Activated CD4-positive, alpha-beta T cell treated with anti-CD3 and anti-CD28 coated beads for 1 hour (primary cell): ENCODE results near the gene RPLP2.
A peak's percentile ranks its signal among the peaks of the same experiment; 100 is the strongest.

Experiments used
- DNase-seq: peaks from one replicate; pipeline ENCODE4 v3.0.0-alpha.2; 2020

The RPLP2 gene

DNA sequence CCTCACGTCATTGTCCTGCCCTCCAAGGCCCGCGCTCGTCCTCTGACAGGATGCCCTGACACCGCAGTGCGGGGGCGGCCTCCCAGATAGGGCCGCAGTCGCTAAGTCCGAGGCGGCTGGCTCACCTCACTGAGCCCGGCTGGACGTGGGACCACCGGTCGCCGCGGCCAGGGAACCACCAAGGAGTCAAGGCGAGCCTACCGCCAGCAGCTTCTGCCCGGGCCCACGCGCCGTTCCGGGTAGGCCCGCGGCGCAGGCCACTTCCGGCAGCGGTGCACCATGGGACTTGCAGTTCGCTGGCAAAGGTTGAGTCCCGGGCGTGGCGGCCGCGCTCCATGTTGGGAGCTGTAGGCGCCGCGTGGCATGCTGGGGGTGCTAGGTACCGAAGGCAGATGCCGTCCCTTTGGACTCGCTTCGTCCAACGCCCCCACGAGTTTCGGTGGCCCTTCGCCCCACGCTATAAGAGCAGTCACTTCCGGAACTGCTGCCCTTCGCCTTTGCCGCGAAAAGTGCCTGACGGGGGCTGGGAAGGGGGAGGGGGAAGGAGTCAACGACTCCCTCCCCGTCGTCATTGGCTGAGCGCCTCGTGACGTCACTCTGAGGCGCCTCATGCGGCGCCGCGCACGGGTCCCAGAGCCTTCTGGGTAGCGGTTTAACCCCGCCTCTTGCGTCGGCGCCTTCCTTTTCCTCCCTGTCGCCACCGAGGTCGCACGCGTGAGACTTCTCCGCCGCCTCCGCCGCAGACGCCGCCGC lies at the start of gene RPLP2:
RPLP2 (plus strand) TSS at position 681 of the 753 bp plus-strand sequence. CDS start 268 bp downstream, outside the sequence.
- DNase-seq = peak; percentile 98

DNA sequence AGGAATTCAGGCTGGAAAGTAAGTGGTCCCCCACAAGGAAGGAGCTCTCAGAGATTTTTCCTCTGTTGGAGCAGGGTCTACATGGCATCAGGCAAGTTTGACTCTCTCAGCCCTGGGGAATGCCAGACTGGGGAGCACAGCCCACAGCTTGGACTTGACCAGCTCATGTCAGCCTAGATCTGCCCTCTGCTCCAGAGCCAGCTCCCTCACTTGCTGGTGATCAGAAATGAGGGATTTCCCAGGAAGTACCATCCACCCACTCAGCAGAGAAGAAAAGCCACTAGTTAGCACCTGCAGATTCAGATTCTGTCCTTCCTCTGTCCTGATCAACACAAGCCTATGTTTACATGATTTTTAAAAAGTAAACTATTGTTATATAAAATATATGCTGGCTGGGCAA lies 49.5 kb upstream of the RPLP2 start:
- DNase-seq = no peak

DNA sequence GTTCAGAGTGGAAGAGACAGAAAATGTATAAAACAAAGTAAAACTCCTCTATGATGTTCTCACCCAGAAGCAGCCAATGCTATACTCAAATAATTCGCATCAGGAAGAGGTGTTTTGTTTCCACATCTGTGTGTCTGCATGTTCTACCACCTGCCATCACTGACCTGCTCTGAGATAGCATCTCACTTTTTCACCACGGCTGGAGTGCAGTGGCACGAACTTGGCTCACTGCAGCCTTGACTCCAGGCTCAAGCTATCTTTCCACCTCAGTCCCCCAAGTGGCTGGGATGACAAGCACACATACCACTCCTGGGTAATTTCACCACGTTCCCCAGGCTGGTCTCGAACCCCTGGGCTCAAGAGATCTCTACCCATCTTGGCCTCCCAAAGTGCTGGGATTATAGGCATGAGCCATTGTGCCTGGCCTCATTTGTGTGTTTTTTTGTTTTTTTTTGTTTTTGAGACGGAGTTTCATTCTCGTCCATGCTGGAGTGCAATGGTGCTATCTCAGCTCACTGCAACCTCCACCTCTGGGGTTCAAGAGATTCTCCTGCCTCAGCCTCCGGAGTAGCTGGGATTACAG lies 48.1 kb upstream of the RPLP2 start:
- no peak for DNase-seq

DNA sequence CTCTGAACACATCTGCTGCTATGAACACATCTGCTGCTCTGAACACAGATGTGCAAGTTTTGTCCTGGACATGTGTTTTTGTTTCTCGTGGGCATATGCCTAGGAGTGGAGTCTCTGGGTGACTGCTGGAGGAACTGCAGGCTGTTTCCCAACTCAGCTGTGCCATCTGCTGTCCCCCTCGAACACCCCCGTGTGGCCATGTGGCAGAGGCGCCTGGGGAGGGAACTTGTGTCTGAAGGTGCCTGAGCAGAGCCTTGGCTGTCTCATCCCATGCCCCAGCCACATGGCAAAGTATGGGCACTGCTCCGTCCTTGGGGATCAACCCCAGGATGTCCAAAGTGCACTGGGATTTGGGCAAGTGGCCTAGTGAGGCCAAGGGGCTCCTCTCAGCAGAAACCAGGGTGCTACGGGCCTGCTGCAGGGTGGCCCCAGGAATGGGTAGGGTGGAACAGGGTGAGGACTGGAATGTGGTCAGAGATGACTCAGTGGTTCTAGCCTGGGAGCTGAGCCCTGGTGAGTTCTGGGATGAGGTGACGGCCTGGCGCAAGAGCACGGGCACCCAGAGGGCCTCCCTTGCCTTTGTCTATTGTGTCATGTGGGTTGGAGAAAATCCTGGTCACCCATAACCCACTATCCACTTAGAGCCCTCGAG lies 47.2 kb upstream of the RPLP2 start:
- no peak for DNase-seq

DNA sequence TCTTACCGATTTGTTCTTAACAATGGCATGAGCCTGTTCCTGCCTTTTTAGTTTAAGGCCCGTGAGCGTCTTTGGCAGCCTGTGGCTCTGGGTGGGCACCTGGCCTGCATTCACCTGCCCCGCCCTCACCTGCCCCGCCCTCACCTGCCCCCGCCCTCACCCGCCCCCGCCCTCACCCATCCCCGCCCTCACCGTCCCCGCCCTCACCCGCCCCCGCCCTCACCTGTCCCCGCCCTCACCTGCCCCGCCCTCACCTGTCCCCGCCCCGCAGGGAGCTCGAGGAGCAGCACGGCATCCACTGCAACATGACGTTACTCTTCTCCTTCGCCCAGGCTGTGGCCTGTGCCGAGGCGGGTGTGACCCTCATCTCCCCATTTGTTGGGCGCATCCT lies 46.7 kb upstream of the RPLP2 start:
- DNase-seq = no peak

DNA sequence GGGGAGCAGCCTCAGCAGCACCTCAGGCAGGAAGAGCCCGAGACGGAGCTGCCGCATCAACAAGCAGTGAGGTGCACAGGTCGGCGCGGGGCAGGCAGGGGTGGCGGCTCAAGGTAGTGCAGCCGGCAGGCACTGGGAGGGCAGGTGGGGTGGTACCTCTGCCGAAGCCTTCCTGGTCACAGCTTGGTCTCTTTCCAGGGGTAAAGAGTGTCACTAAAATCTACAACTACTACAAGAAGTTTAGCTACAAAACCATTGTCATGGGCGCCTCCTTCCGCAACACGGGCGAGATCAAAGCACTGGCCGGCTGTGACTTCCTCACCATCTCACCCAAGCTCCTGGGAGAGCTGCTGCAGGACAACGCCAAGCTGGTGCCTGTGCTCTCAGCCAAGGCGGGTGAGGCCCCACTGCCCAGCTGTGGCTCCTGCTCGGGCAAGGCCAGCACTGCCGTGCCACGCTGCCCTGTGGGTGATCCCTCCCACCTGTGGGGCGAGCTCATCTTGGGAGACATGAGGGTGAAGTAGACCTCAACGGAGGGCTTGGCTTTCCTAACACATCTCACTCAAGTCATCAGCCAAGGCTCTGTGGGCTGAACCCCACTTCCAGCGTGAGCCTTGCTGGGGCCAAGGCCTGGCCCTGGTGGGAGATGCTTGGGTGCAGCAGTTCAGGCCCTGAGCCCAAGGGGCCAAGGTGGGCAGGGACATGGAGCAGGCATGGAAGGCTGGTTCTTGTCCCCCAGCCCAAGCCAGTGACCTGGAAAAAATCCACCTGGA lies 46.0 kb upstream of the RPLP2 start:
- DNase-seq = no peak

DNA sequence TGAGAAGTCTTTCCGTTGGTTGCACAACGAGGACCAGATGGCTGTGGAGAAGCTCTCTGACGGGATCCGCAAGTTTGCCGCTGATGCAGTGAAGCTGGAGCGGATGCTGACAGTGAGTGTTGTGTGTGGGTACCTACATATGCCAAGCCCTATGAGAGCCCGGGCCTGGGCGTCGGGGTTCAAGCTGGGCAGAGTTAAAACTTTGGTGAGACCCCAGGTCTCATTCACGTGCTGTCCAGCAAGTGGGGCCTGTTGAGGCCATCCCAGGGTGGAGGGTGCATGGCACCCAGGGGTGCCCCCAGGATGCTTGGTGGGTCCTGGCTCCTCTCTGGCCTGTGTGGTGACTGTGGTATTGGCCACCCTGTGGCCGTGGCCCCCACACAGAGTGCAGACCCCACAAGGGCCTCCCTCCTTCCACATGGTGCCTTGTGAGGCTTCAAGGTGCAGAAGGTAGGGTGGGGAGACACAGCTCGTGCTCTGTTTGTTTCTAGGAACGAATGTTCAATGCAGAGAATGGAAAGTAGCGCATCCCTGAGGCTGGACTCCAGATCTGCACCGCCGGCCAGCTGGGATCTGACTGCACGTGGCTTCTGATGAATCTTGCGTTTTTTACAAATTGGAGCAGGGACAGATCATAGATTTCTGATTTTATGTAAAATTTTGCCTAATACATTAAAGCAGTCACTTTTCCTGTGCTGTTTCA lies 45.3 kb upstream of the RPLP2 start:
- no peak for DNase-seq

DNA sequence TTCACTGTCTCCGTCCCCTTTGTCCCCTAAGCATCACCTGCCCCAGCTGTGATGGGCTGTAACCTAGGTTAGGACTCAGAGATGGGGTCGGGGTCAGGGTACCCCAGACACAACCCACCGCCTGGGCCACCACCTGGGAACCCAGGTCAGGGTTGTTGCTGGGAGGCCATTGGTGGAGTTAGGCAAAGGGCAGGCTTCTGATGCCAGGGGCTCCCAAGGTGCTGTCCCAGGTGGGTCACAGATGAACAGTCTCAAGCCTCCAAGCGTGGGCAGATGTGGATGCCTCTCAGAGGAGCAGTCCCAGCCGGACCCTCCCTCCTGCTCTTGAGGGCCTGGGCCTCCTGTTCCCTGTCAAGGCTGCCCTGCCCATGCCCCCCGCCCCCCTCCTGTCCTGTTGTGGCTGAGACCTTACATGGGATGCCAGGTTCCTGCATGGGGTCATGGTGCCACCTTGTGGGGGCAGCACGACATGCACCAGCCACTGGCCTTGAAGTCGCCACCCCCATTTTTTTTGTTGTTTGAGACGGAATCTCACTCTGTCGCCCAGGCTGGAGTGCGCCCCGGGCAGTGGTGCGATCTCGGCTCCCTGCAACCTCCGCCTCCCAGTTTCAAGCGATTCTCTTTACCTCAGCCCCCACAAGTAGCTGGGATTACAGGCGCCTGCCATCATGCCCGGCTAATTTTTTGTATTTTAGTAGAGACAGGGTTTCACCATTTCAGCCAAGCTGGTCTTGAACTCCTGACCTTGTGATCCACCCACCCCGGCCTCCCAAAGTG lies 44.6 kb upstream of the RPLP2 start:
- DNase-seq = peak; percentile 54

DNA sequence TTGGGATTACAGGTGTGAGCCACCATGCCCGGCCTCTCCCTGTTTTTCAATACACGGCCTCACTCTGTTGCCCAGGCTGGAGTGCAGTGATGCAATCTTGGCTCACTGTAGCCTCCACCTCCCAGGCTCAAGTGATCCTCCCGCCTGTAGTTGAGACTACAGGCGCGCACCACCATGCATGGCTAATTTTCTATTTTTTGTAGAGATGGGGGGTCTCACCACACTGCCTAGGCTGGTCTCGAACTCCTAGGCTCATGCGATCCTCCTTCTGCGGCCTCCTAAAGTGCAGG lies 44.0 kb upstream of the RPLP2 start:
- no peak for DNase-seq

DNA sequence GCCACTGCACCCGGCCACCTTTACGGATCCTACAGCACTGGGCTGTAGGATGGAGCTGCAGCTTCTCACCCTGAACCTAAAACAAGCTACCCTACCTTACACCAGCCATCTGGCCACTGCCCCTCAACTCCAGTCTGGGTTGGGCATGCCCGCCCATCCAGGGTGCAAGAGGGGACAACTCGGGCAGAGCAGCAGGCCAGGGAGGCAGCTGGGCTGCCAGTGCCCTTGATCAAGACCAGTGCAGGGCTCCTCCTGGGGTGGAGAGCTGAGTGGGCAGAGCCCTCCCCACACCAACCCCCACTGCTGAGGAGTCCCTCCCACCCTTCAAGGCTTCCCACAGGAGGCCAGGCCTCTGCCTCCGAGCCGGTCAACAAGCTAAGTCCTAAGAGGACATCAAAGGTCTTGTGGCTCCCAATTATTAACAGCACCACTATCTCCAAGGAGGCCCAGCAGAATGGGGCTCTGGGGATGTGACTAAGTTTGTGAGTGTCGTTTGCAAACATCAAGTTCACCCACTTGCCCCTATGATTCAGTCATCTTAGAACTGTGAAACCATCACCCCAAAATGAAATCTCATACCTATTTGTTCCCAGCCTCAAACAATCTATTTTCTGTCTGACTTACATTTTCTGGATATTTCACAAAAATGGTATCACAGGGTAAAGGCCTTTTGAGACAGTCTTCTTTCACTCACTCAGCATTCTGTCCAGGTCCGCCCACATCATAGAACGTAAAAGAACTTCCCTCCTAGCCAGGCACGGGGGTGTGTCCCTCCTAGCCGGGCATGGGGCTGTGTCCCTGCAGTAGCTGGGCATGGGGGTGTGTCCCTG lies 43.4 kb upstream of the RPLP2 start:
- DNase-seq = no peak

DNA sequence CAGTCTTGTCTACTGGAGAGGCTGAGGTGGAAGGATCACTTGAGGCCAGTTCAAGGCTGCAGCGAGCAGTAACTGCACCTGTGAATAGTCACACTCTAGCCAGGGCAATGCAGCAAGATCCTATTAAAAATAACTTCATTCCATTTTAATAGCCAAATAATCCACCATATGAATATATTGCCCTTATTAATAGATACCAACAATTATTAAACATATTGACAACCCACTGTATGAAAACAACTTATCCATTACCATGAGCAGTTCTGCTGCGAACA lies 42.9 kb upstream of the RPLP2 start:
- DNase-seq = no peak

DNA sequence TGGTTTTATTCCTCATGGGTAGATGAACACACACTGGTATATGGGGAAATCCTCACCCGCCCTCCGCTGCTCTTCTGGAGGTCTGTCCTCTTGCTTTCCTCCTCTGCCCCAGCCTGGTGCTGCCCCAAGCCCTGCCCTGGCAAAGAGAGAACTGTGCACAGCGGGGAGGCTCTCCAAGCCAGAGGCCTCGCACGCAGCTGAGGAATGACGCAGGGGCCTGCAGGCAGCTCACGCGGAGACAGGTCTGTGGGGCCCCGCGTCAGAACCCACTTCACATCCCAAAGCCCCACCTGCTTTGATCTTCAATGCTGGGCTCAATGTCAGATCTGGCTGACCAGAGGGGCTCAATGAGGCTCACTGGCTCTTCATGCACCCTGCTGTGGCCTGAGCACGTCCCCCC lies 42.5 kb upstream of the RPLP2 start:
- DNase-seq = no peak

DNA sequence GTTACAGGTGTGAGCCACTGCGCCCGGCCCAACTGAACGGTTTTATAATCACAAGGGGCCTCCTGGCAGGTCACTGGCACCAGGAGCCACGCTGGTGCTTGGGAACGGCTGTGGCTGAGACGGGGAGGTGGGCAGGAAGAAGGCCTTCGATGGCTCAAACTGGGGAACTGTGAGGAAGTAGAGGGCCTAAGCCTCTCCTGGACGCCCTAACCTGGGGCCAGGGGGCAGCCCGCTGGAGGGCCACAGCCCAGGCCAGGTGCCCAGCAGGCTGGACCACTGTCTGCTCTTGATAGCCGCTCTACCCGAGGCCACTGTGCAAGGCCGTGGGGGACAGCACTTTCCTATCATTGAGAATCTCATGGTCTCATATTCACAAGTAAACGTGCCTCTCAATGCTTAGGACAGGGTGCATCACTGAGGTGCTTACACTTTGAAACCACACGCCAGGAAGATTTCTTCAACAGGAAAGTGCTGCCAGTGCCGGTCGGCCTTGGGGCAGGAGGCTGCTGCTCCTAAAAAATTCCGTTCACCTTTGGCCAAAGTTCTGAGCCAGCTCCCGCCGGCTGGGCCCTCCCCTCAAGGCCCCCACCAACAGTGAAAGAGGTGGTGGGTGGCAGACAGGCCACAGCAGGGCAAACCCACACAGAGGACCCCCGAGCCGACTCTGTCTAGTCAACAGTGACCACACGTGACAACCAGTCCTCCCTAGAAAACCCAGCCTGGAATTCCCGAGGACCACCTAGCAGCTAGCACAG lies 39.7 kb upstream of the RPLP2 start:
- DNase-seq = no peak

DNA sequence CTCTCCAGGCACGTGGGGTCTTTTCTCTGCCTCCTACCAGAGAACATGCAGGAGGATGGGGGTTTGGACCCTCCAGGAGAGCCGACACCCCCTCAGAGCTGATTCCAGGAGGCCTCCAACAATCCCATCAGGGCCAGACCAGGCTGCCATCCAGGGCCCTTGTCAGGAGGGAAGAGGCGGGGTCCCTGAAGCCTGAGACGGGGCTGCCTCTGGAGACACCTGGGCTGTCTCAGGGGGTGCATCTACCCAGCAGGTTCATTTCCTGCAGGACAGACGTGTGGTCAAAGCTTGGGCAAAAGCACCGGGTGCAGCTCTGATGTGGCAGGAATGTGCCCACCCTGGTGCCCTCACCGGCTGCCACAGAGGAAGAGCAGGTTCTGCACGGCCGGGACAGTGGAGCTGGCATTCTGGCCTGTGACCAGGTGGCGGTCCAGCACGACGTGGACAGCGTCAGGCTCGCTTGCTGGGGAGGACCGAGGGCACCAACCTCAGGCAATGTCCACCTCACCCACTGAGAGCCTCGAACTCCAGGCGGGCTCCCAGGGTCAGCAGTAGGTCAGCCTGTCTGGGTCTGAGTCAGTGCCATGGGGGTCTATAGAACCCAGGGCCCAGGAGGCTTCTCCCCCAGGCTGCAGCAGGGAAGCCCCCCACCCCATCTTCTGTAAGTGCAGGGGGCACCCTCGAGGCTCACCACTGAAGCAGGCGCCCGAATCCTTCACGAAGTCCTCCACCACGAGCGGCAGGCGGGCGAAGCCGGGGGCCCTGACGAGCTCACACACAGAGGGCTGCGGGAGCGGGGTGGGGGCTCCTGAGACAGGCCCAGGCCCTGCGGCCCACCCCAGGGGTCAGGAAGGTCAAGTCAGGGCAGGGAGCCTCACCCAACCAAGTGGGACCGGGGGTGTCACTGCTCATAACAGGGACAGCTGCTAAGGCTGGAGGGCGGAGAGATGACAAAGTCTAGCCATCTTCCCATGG lies 38.8 kb upstream of the RPLP2 start:
- no peak for DNase-seq

DNA sequence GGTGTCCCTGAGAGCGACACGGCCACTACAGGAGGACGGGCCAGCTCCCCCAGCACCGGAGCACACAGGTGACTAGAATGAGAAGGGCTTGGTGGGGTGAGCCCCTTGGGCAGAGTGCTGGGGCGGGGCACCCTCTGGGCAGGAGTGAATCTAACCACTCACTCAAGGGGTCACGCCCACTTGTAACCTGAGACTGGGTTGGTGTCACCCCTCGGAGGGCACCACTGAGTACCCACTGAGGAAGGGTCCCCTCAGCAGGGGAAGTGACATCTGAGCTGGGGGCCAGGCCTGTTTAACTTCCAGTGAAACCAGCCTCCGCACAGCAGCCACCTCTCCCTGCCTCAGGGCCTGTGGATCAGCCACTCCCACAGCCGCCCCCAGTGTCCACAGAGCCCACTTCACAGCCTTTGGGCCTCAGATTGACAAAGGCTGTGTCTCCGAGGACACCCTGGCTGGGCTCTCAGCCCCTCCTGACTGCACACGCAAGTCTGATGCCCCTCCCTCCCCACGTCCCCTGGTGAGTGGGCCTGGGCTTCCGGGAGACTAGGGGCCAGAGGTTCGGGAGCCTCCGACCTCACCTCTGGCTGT lies 38.1 kb upstream of the RPLP2 start:
- no peak for DNase-seq

DNA sequence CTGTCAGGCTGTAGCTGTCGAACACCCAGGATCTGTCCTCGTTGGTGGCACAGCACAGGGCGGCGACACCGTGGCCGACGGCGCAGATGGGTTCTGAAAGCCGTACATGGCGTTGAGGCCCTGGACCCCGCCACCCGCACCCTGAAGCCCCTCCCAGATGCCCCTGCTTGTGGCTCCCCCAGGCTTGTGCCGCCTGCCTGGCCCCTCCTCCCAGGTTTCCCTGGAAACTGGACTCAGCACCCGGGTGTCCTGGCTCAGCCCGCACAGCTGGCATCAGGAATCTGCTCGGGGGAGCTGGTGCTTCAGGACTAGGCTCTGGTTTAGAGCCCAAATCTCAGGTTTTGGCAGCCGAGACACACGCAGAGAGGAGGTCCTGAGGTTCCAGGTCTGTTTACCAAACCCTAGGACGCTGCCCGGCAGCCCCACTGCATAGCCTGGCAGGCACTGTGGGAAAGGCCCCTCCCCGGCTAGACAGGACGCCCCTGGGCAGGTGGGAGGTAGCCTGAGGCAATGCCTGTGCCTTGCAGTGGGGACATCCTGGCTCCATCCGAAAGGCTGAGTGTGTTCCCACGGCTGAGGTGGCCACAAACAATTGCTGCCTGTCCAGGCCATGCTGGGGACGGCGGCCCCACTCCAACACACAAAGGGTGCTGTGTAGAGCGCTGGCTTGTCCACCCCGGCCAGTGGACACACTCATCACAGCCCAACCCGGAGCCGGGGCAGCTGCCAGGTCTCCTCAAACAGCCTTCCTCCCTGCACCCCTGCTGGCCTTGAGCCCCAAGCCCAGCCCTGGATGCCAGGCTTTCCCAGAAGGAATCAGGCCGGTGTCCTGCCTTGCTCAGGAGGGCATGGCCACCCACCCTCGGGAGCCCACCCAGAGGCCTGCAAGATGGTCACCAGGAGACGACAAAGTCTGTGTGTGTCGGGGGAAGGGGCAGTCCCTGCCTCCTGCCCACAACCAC lies 37.1 kb upstream of the RPLP2 start:
- DNase-seq = no peak

DNA sequence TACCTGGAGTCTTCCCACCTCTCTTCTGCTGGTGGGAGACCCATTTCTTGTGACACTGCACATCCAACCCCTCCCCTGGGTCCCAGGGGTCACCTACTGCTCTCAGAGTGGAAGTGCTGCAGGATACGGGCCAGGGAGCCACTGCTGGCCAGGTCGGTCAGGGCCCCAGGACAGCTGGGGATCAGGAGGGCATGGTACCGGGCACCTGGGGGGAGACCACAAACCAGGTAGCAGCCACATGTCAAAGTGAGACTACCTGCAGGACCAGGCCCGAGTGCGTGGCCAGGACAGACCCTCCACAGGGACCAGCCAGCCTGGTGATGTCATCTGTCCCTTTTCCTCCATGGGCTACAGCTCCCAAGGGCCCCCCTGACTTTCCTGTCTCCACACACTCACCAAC lies 36.3 kb upstream of the RPLP2 start:
- no peak for DNase-seq

DNA sequence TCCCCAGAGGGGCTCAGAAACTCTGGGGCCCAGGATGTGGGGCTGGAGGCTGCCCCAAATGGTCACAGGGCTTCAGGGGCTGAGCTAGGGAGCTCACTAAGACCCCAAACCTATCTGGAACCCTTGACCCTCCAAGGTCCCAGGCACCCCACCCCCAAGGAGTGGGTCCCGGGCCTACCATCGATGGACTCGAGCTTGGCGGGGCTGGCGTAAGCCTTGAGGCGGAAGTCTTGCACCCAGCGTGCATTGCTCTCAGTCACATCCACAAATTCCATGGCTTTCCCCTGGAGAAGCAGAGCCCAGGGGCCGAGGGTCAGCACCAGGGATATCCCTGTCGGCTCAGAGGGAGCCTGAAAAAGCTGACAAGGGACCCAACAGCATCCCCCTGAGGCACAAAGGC lies 35.9 kb upstream of the RPLP2 start:
- DNase-seq = no peak
